GM12872 (cell line): ENCODE data around the gene KPNA1.

ENCODE experiments used
- TF ChIP-seq, protein P1 (sequence below): IDR thresholded peaks from 3 replicates; pipeline ENCODE4 v1.5.1; 2011; ENCODE audit warnings: low read depth, mild to moderate bottlenecking, low read length, moderate library complexity; ENCODE audit not compliant: insufficient read depth

Gene KPNA1

DNA sequence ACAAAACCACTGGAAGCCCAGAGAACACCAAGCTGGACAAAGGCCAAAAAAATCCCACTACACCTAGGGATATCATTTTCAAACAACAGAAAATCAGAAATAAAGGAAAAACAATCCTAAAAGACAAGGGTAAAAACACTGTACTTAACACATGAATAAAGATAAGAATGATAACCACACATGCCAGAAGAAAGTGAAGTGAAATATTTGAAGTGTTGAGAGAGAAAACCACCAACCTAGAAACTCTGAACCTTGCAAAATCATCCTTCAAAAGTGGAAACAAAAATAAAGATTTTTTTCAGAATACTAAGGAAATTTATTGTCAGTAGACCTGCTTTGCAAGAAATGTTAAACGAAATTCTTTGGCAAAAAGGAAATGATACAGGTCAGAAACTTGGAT is 45.1 kb downstream of the KPNA1 start:
- TF ChIP-seq, protein P1, sequence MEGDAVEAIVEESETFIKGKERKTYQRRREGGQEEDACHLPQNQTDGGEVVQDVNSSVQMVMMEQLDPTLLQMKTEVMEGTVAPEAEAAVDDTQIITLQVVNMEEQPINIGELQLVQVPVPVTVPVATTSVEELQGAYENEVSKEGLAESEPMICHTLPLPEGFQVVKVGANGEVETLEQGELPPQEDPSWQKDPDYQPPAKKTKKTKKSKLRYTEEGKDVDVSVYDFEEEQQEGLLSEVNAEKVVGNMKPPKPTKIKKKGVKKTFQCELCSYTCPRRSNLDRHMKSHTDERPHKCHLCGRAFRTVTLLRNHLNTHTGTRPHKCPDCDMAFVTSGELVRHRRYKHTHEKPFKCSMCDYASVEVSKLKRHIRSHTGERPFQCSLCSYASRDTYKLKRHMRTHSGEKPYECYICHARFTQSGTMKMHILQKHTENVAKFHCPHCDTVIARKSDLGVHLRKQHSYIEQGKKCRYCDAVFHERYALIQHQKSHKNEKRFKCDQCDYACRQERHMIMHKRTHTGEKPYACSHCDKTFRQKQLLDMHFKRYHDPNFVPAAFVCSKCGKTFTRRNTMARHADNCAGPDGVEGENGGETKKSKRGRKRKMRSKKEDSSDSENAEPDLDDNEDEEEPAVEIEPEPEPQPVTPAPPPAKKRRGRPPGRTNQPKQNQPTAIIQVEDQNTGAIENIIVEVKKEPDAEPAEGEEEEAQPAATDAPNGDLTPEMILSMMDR: no peak

DNA sequence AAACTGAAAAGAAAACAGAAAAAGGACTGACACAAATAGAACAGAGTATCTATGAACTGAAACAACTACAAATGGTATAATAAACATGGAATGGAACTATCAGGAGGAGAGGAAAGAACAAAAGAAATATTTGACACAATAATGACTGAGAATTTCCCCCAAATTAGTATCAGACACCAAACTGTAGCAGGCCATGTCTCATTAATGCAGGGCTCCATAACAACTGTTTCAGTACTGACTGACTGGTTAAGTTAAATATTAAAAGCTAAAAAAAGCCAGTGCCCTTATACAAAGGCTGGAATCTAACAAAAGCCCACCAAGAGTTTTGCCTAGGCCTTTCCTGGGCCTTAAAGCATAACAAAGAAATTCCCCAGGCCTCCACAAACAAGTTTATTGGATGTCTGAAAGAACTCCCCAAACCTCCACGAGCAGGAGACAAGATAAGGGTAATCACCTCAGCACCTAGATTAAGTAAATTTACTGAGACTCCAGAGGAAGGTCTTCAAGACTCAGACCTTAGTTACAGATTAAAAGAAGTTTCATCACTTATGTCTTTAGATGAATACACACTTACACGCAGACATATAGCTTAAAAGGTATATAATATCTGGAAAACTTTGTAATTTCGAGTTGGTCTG is 45.7 kb downstream of the KPNA1 start:
- TF ChIP-seq, protein P1: no peak

DNA sequence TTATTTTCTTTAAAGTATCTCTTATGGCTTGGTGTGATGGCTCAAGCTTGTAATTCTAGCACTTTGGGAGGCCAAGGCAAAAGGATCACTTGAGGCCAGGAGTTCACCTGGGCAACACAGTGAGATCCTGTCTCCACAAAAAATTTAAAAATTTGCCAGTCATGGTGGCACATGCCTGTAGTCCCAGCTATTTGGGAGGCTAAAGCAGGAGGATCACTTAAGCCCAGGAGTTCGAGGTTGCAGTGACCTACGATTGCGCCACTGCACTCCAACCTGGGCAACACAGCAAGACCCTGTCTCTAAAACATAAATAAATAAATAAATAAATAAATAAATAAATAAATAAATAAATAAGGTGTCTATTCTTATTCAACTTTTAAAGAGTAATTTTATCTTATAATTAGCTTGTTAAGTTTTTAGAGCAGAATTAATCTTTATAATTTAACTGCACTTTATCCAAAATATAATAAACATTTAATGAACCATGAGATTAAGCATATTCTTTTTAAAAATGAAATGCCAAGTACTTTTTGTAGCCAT is 48.0 kb downstream of the KPNA1 start:
- TF ChIP-seq, protein P1: no peak

DNA sequence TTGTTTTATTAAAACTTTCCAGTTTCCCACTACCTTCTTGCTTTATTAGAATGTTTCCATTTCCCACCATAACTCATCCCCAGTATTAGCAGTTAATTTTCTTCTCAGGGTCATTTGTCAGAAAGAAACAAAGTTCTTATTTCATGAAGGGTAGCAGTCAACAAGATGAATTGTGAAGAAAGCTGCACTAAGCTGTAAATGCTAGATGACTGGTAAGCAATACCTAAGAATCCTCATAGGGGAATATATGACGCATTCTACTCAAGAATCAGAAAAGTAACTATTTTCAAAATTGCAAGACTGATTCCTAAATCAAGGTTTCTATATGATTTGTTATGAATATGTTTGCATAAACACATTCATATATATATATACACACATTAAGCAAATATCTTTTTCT is 50.1 kb downstream of the KPNA1 start:
- TF ChIP-seq, protein P1: no peak

DNA sequence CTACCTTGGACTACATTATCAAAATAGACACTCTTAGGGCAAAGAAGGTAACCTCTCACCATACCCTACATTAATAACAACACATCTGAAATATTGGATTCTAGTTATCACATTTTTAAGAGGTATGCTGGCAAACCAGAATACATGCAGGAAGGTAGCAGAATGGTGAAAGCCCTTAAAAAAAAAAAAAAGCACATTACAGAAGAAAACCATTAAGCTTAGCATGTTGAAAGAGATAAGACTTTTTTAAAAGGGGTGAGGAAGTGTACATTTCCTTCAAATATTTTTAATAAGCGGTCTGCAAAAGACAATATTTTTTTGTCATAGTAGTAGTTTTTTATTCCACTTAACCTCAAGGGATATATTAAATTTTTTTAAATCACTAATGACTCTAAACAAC is 52.3 kb downstream of the KPNA1 start:
- TF ChIP-seq, protein P1: no peak

DNA sequence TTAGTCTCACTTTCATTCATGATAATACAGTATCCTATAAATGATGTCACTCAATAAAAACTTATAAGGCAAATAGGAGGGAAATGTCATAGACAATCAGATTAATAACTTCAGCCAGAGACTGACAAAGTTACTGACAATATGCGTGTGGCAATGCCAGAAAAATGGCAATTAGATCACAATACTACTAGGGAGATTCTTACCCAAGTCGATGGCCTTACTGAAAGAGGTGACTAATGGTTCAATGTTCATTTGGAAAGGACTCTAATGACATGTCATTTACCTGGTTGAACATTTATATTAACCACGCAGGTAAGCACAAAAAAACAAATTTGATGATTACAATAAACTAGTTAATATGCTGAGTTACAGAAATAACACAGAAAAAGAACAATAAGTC is 52.9 kb downstream of the KPNA1 start:
- TF ChIP-seq, protein P1: no peak

DNA sequence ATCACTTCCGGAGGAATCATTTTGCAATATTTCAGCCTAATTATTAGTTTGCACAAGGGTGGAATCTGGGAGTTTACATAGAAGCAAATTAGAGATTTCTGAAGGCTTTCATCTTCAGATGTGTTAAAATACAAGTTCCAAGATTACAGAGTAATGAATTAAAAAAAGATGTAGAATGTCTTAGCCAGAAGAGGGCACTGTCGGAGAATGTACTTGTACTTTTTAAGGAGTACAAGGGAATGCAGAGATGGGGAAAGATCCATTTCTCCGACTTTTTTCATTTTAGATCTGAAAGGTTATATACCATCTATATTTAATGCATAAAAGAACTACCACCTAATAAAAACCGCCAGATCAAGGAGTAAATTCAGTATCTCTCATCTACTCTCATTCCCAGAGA is 55.7 kb downstream of the KPNA1 start:
- TF ChIP-seq, protein P1: peak; percentile 23; the same call in 1 of the 3 replicates
